OCI-LY1 (cell line): ENCODE data around the gene RPRD2.

Experiments used
- H2AFZ ChIP-seq: fragments of 200-600 bp; sonication (generic), shearing (Covaris generic); 2 replicates; pipeline ENCODE4 v1.6.0; 2014; ENCODE audit warnings: antibody characterized with exemption, mild to moderate bottlenecking, low read length
- H3F3A ChIP-seq: fragments of 200-600 bp; sonication (generic), shearing (Covaris generic); 2 replicates; pipeline ENCODE4 v1.6.0; 2014; ENCODE audit warnings: mild to moderate bottlenecking, antibody characterized with exemption, low read length, moderate library complexity; ENCODE audit not compliant: insufficient read depth
- H3K27ac ChIP-seq: fragments of 200-600 bp; sonication (generic); 2 replicates; pipeline ENCODE4 v1.5.1; 2014; ENCODE audit warnings: low read length, mixed run types, mild to moderate bottlenecking, low read depth; ENCODE audit not compliant: poor library complexity, severe bottlenecking
- H3K27me3 ChIP-seq: fragments of 200-600 bp; sonication (generic); 2 replicates; pipeline ENCODE4 v1.6.0; 2014; ENCODE audit warnings: antibody characterized with exemption, mild to moderate bottlenecking, low read length, moderate library complexity; ENCODE audit not compliant: insufficient read depth
- H3K36me3 ChIP-seq: fragments of 200-600 bp; sonication (generic); 2 replicates; pipeline ENCODE4 v1.6.1; 2014; ENCODE audit warnings: mild to moderate bottlenecking, antibody characterized with exemption, low read length, moderate library complexity, mixed read lengths; ENCODE audit not compliant: insufficient read depth
- H3K4me1 ChIP-seq: fragments of 200-600 bp; sonication (generic); 2 replicates; pipeline ENCODE4 v1.5.1; 2014; ENCODE audit warnings: mild to moderate bottlenecking, low read length, moderate library complexity; ENCODE audit not compliant: insufficient read depth, severe bottlenecking
- H3K4me2 ChIP-seq: fragments of 200-600 bp; sonication (generic), shearing (Covaris generic); 2 replicates; pipeline ENCODE4 v1.6.1; 2014; ENCODE audit warnings: low read length
- H3K4me3 ChIP-seq: fragments of 200-600 bp; sonication (generic); 2 replicates; pipeline ENCODE4 v1.5.1; 2014; ENCODE audit warnings: low read length, low read depth, mild to moderate bottlenecking, mixed read lengths; ENCODE audit not compliant: poor library complexity, severe bottlenecking
- H3K79me2 ChIP-seq: fragments of 200-600 bp; shearing (Covaris generic); 2 replicates; pipeline ENCODE4 v1.6.1; 2016; ENCODE audit warnings: mixed run types, low read length, mixed read lengths; ENCODE audit not compliant: insufficient read depth
- H3K9ac ChIP-seq: fragments of 200-600 bp; sonication (generic), shearing (Covaris generic); 2 replicates; pipeline ENCODE4 v1.6.1; 2014; ENCODE audit warnings: mild to moderate bottlenecking, low read length, mixed read lengths
- H3K9me2 ChIP-seq: fragments of 200-600 bp; sonication (generic), shearing (Covaris generic); 2 replicates; pipeline ENCODE4 v1.6.1; 2014; ENCODE audit warnings: low read depth, mild to moderate bottlenecking, low read length, mixed read lengths
- H3K9me3 ChIP-seq: fragments of 200-600 bp; shearing (Covaris generic); 2 replicates; pipeline ENCODE4 v1.6.1; 2014; ENCODE audit warnings: low read length, mixed read lengths
- H4K20me1 ChIP-seq: fragments of 200-600 bp; sonication (generic), shearing (Covaris generic); 2 replicates; pipeline ENCODE4 v1.6.0; 2016; ENCODE audit warnings: mild to moderate bottlenecking, low read length; ENCODE audit not compliant: insufficient read depth
- CTCF ChIP-seq: fragments of 200-600 bp; sonication (generic), shearing (Covaris generic); IDR thresholded peaks from 2 replicates; pipeline ENCODE4 v1.5.1; 2017; ENCODE audit warnings: mild to moderate bottlenecking, antibody characterized with exemption, low read length, moderate library complexity, mixed read lengths
- EZH2 ChIP-seq: fragments of 200-600 bp; sonication (generic), shearing (Covaris generic); IDR thresholded peaks from 2 replicates; pipeline ENCODE4 v1.8.0; 2017; ENCODE audit warnings: borderline replicate concordance, mixed run types, mild to moderate bottlenecking, antibody characterized with exemption, low read length, moderate library complexity, mixed read lengths

RPRD2 gene

DNA sequence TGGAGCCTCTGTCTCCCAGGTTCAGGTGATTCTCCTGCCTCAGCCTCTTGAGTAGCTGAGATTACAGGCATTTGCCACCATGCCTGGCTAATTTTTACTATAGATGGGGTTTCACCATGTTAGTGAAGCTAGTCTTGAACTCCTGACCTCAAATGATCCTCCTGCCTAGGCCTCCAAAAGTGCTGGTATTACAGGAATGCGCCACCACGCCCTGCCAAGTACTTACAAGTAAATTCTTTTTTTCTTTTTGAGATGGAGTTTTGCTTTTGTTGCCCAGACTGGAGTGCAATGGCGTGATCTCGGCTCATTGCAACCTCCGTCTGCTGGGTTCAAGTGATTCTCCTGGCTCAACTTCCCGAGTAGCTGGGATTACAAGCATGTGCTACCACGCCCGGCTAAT, 42.5 kb downstream of the RPRD2 start:
- H3K79me2 ChIP-seq: peaks cover 81% of the 10 kb centered on the region

GRCh38 chr1:150407330-150407729, 43.4 kb downstream of the RPRD2 start:
- Histone ChIP-seq H3K4me1 (peaks cover 22% of the 10 kb centered on the region), H2AFZ (no peak overlapping the region), H3K9me3 (0 out of 2 replicates have a peak, but pooled peaks cover 4% of the 10 kb centered on the region), H3K27ac (no peak overlapping the region), H3K9me2 (no peaks in the 10 kb centered on the region), H3K9ac (no peak overlapping the region), H4K20me1 (no peaks in the 10 kb centered on the region), H3K79me2 (peaks cover 87% of the 10 kb centered on the region), H3K4me3 (no peak overlapping the region), H3K4me2 (no peak overlapping the region), H3F3A (no peaks in the 10 kb centered on the region), H3K36me3 (peaks cover 17% of the 10 kb centered on the region; the same call in 1 of the 2 replicates), H3K27me3 (no peaks in the 10 kb centered on the region)
- TF ChIP-seq CTCF: no peak
- TF ChIP-seq EZH2: no peak

More for the DNA sequence above, 42.5 kb downstream of the RPRD2 start:
- Histone ChIP-seq H4K20me1 (no peaks in the 10 kb centered on the region), H3F3A (no peaks in the 10 kb centered on the region), H2AFZ (no peak overlapping the region), H3K9me3 (0 out of 2 replicates have a peak, but pooled peaks cover 4% of the 10 kb centered on the region), H3K4me3 (no peak overlapping the region), H3K27me3 (no peaks in the 10 kb centered on the region), H3K4me1 (peaks cover 22% of the 10 kb centered on the region), H3K36me3 (peaks cover 17% of the 10 kb centered on the region; the same call in 1 of the 2 replicates), H3K27ac (no peak overlapping the region), H3K4me2 (no peak overlapping the region), H3K9me2 (no peaks in the 10 kb centered on the region), H3K9ac (no peak overlapping the region)
- TF ChIP-seq EZH2: no peak
- no peak for TF ChIP-seq CTCF

DNA sequence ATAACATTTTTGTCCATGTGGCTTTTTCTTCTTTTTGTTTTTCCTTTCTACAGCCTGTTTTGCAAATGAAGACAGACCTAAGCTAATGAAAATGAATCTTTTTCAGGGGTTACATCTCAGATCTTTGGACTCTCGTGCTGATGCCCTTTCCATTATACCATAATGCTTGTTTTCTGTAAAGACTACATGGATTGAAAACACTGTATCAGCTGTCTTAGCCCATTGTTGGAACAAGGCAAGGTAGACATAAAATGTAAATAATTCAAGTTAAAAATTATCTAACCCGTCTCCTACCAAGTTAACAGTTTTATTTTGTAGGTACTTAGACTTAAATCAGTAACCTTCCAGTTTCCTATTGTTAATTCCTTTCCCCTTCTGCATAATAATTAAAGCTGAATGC, 44.9 kb downstream of the RPRD2 start:
- Histone ChIP-seq H3K27me3 (no peaks in the 10 kb centered on the region), H2AFZ (no peak overlapping the region), H3F3A (no peaks in the 10 kb centered on the region), H3K4me1 (peaks cover 22% of the 10 kb centered on the region), H3K9me3 (0 out of 2 replicates have a peak, but pooled peaks cover 4% of the 10 kb centered on the region), H3K9me2 (no peaks in the 10 kb centered on the region), H3K27ac (no peak overlapping the region), H3K36me3 (peaks cover 11% of the 10 kb centered on the region; the same call in 1 of the 2 replicates), H3K9ac (no peak overlapping the region), H3K79me2 (peaks cover 82% of the 10 kb centered on the region), H4K20me1 (no peaks in the 10 kb centered on the region), H3K4me2 (no peak overlapping the region), H3K4me3 (no peak overlapping the region)
- no peak for TF ChIP-seq CTCF
- no peak for TF ChIP-seq EZH2
